Type B pancreatic cell (in vitro differentiated cells): ENCODE data around the gene OR2A7. TPM values are rescaled to one million over a fixed set of nuclear protein-coding genes. Genes with fewer than 3 reads are reported as not detected.
"Not testable (repeated sequence)": the region's sequence is repeated elsewhere in the genome, so short reads cannot be mapped to it uniquely, and the experiment has no call there.

Experiments used
- DNase-seq: peaks from one replicate; pipeline ENCODE4 v3.0.0; 2021; ENCODE audit warnings: mixed read lengths; ENCODE audit not compliant: unreplicated experiment; ENCODE audit errors: extremely low spot score
- H3K27ac Mint-ChIP-seq: 2 replicates; pipeline ENCODE4 v1.8.0; 2021; ENCODE audit warnings: mild to moderate bottlenecking, mixed read lengths
- H3K27me3 Mint-ChIP-seq: 2 replicates; pipeline ENCODE4 v1.8.0; 2021; ENCODE audit warnings: mixed read lengths
- H3K36me3 Mint-ChIP-seq: 2 replicates; pipeline ENCODE4 v1.8.0; 2021; ENCODE audit warnings: mixed read lengths
- H3K4me1 Mint-ChIP-seq: one replicate; pipeline ENCODE4 v1.8.0; 2021; ENCODE audit warnings: mixed read lengths; ENCODE audit not compliant: unreplicated experiment
- H3K4me3 Mint-ChIP-seq: 2 replicates; pipeline ENCODE4 v1.8.0; 2021; ENCODE audit warnings: mild to moderate bottlenecking, mixed read lengths
- H3K9me3 Mint-ChIP-seq: 2 replicates; pipeline ENCODE4 v1.8.0; 2021; ENCODE audit warnings: mixed read lengths
- total RNA-seq: library from RNA; stranded (reverse); gene quantifications from 2 replicates; pipeline ENCODE4 v1.2.1, GENCODE V29; 2021; ENCODE audit warnings: low replicate concordance

Gene OR2A7
- total RNA-seq, 1 donor from 2014 or later: 4.2 TPM

DNA sequence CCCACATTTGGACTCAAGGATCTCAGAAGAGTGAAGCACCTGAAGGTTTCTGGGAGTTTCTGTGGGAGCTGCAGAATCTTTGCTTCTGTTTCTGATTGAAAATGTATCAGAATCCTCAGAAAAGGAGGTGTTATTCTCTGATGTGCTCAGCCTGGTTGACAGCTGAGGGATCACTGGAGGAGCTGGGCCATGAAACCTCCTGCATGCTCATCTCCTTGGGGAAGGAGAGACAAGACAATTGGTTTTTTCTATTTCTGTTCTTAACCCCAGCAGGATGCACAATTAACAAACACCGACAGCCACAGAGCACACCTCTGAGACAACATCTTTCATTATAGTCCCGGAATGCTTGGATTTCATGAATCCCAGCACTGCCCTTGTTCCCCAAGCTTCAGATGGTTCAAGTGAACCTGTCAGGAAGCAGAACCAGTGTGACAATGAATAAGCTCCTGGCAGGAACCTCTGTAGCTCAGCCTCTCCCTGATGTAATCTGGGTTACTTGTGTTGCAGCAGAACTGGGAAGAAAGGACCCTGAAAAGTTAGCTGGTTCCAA is 26.0 kb downstream of the OR2A7 start:
- not testable (repeated sequence) for H3K27me3 Mint-ChIP-seq, H3K36me3 Mint-ChIP-seq, DNase-seq, H3K9me3 Mint-ChIP-seq, H3K27ac Mint-ChIP-seq, H3K4me3 Mint-ChIP-seq, H3K4me1 Mint-ChIP-seq

DNA sequence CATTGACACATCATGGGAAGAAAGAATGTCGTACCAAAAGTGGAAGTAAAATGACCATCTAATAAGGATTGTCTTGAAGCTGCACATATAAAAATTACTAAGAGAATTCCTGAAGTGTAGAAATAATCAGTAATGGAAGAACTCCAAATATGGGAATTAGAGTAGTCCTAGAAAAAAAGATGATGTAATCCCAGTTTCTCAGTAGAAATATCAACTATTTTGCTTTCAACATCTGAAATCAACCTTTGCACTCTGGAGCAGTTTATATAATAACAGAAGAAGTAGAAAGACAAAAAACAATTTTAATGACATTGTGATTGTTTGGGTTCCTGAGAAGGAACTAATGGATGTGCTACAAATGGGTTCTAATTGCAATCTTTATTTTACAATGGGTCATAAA is 31.6 kb downstream of the OR2A7 start:
- not testable (repeated sequence) for H3K36me3 Mint-ChIP-seq, H3K4me3 Mint-ChIP-seq, H3K27me3 Mint-ChIP-seq, H3K4me1 Mint-ChIP-seq, DNase-seq, H3K27ac Mint-ChIP-seq, H3K9me3 Mint-ChIP-seq

DNA sequence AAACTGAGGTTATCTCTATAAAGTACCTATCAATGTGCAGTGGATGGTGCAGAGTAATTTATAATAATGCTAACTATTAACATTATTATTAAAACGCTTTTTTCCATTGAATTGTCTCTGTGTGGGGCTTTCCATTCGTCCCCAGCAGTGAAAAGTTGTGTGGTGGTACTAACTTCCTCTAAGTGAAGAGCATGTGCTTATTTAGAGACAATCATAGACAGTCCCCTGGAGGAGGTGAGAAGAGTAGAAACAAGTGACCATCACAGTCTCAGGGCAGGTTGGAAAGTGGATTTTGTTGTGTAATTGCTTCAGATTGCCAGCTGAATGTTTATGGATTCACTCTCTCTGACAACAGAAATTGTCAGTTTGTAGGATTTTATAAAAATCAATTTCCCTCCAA is 33.6 kb downstream of the OR2A7 start:
- not testable (repeated sequence) for DNase-seq, H3K9me3 Mint-ChIP-seq, H3K4me3 Mint-ChIP-seq, H3K27ac Mint-ChIP-seq, H3K4me1 Mint-ChIP-seq, H3K36me3 Mint-ChIP-seq, H3K27me3 Mint-ChIP-seq

DNA sequence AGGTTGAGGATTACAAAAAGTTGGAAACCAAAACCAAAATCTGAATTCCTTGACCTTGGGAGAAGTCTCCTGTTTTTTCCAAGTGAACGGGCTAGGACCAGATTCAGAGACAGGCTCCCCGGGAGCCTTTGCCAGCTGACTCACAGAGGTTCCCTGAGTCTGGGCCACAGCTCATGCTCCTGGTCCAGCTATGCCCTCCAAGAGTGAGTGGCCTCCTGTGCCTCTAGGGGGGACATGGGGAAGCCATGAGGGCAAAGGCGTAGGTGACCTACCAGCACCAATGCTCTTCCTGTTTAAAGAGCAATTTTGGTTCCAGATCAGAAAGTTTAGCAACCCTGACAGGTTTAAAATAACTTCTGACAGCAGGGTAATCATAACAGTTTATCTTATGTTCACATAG is 35.8 kb downstream of the OR2A7 start:
- H3K9me3 Mint-ChIP-seq, H3K36me3 Mint-ChIP-seq, DNase-seq, H3K27me3 Mint-ChIP-seq, H3K4me1 Mint-ChIP-seq, H3K27ac Mint-ChIP-seq, H3K4me3 Mint-ChIP-seq: not testable (repeated sequence)

DNA sequence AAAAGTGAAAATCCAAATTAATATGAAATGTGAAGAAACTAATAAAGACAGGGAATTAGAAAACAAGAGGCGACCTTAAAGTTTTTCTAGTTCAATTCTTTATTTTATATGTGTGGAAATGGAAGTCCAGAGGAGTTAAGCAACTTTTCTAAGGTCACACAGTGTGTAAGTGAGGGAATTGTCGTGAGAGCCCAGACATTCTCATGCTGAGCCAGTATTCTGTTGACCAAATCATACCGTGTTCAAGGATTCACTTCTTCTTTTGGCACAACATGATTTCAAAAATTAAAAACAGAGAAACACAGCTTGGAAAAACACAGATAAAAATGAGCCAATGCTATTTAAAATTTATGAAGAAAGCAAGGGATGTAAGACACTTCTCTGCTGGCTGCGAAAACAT is 37.7 kb downstream of the OR2A7 start:
- H3K27me3 Mint-ChIP-seq, DNase-seq, H3K27ac Mint-ChIP-seq, H3K36me3 Mint-ChIP-seq, H3K9me3 Mint-ChIP-seq, H3K4me1 Mint-ChIP-seq, H3K4me3 Mint-ChIP-seq: not testable (repeated sequence)

DNA sequence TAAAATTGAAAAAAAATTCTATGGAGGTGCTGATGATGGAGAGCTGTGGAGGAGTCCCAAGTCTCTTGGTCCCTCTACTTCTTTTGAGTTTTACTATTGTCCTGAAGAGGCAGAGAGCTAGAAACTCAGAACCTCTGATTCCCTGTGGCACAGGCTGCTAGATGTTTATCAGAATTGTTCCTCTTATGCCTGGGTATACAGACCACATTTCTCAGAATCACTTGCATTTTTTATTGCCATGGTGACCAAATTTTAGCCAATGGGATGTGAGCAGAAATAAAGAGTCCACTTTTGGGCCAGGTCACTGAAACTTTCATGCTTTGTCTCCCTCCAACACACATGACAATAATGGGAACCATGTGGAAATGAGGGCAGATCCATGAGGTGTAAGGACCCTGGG is 40.9 kb downstream of the OR2A7 start:
- H3K27ac Mint-ChIP-seq, H3K4me1 Mint-ChIP-seq, H3K27me3 Mint-ChIP-seq, DNase-seq, H3K9me3 Mint-ChIP-seq, H3K36me3 Mint-ChIP-seq, H3K4me3 Mint-ChIP-seq: not testable (repeated sequence)

DNA sequence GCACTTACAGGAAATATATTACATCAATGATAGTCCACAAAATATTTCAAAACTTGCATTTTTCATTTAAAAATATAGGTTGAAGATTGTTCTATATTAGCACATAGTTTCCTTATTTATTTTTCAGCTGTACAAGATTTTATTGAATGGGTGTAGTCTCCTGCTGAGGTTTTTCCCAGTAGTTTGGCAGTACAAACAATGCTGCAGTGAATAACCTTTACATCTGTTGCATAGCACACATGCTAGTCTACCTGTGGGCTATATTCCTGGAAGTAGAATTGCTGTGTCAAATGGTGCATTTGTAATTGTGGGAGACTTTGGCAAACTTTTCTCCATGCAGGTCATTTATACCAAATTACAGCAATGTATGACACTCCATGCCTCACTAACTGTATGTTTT is 44.1 kb downstream of the OR2A7 start:
- H3K27me3 Mint-ChIP-seq: not testable (repeated sequence)

DNA sequence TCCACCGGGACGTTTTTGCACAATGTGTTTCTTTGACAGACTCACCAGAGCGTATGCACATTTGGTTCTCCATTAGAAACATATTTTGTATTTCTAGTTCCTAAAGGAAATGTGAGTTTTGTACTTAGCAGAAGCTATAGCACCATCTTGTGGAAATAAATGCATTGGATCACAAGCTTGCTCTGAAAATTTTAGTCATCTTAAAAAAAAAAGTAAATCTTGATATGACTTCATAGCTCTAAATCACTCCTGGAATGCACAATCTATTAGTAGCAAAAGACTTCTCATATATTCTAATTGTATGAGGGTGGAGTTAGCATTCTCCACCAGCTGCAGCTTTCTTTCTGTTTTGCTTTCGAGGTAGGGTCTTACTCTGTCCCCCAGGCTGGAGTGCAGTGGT is 45.4 kb downstream of the OR2A7 start:
- not testable (repeated sequence) for H3K4me1 Mint-ChIP-seq, DNase-seq, H3K27ac Mint-ChIP-seq, H3K9me3 Mint-ChIP-seq, H3K27me3 Mint-ChIP-seq, H3K36me3 Mint-ChIP-seq, H3K4me3 Mint-ChIP-seq

More for the DNA sequence above, 44.1 kb downstream of the OR2A7 start:
- H3K4me1 Mint-ChIP-seq, H3K27ac Mint-ChIP-seq, H3K9me3 Mint-ChIP-seq, DNase-seq, H3K36me3 Mint-ChIP-seq, H3K4me3 Mint-ChIP-seq: not testable (repeated sequence)

DNA sequence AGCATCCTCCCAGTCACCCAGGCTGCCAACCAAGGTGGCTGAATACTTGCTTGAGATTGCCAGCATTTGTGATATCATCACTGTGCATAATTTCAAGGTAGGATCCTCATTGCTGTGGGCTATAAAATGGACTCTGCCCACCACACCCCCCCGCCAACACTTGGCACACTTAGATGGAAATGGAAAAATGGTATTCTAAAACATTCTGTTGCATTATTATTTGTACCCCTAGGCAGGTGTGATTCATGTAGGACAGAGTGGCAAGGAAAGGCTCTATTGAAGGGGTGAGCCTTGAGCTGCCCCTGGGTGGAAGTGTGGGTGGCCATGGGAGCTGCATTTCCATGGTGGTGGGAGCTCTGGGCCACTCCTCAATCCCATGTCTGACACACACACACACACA is 46.0 kb downstream of the OR2A7 start:
- H3K4me3 Mint-ChIP-seq, H3K27me3 Mint-ChIP-seq, H3K27ac Mint-ChIP-seq, DNase-seq, H3K4me1 Mint-ChIP-seq, H3K9me3 Mint-ChIP-seq, H3K36me3 Mint-ChIP-seq: not testable (repeated sequence)

DNA sequence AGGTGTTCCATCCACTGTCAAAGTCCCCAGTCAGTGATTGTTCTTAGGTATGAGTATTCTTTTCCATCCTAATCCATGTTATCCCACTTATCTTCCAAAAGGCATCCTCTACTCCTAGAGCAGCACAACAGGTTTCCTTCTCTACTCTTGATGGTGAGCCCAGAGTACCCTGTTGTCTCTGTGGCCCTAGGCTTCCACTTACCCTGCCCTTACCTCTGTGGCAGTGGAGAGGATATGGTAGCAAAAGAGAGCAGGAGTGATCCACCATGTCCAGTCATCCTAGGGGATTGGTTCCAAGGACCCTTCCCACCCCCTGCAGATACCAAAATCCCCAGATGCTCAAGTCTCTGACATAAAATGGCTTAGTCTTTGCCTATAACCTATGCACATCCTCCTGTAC is 47.4 kb downstream of the OR2A7 start:
- H3K4me3 Mint-ChIP-seq, H3K27me3 Mint-ChIP-seq, H3K4me1 Mint-ChIP-seq, H3K36me3 Mint-ChIP-seq, H3K27ac Mint-ChIP-seq, DNase-seq, H3K9me3 Mint-ChIP-seq: not testable (repeated sequence)

Other genes starting within 250 kb of the OR2A7 start
- not detected in 2 replicates for gene OR2A5, start 215.8 kb downstream of the OR2A7 start, total RNA-seq
- gene OR2A25, start 195.0 kb downstream of the OR2A7 start, total RNA-seq: not detected in 2 replicates
- not detected in 2 replicates for gene OR2A12, start 178.5 kb downstream of the OR2A7 start, total RNA-seq
- not detected in 2 replicates for gene OR2A2, start 155.2 kb downstream of the OR2A7 start, total RNA-seq
- gene OR2A14, start 141.6 kb downstream of the OR2A7 start, total RNA-seq: not detected in 2 replicates
- gene CTAGE4, start 81.3 kb downstream of the OR2A7 start, total RNA-seq: 2.5 and 4.7 TPM in 2 replicates
- gene ARHGEF35, start 69.0 kb downstream of the OR2A7 start, total RNA-seq: 8.6 and 24.2 TPM in 2 replicates
- gene OR2A42, start 25.2 kb downstream of the OR2A7 start, total RNA-seq: 0.10 TPM in 1 of 2 replicates, not detected in the other
- 0.99 and 6.4 TPM in 2 replicates for gene CTAGE8, start 4.5 kb upstream of the OR2A7 start, total RNA-seq
- gene OR2A1, start 47.6 kb upstream of the OR2A7 start, total RNA-seq: 0.38 TPM in 1 of 2 replicates, not detected in the other
- gene ARHGEF5, start 90.6 kb upstream of the OR2A7 start, total RNA-seq: 17.2 and 51.2 TPM in 2 replicates
- not detected in 2 replicates for gene NOBOX, start 138.9 kb upstream of the OR2A7 start, total RNA-seq